ENCODE results near the gene WDR1. TPM values are rescaled to one million over a fixed set of nuclear protein-coding genes. Genes with fewer than 3 reads are reported as not detected.

The WDR1 gene
- total RNA-seq, 1 experiment from 2014 or later: 223 TPM

DNA sequence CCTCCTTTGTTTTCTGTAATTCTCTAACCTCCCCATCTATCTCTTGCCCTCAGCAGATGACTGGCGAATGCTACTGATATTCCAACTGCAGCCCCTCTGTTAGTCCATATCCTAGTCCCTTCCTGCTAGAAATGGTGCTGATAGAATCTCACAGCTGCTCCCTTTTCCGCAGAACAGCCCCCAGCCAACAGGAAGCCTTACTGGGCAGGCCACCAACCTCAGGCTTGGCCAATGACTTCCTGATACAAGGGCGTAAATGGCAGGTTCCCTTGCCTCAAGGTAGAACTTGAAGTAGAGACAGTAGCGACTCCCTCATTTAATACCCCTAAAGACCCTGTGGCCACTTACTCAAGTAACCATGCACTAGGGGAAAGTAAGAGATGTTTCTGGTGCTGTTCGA lies 68.6 kb downstream of the WDR1 start:
- no peaks in the 10 kb centered on the region for H4K20me1 ChIP-seq (ENCODE audit: insufficient read depth)
- ChIA-PET RAD21 (ENCODE audit: low non-redundant PET in 1 of 2, low total read pairs in 2 of 2, uncharacterized antibody in 2 of 2, unreplicated experiment in 2 of 2) (no interaction called here), CTCF (no interaction called here), POLR2A (no interaction called here)
- no peaks in the 10 kb centered on the region for H3K9me2 ChIP-seq (ENCODE audit: insufficient read depth)
- no TSS peak for BruUV-seq (replicated peaks)
- H3K27ac ChIP-seq (ENCODE audit: low read depth, low read length): no peak overlapping the region
- H3K27me3 ChIP-seq (ENCODE audit: insufficient read depth, low read length): no peaks in the 10 kb centered on the region
- intact Hi-C loops (cut with micrococcal nuclease): no loop called here
- TF ChIP-seq JUND (IDR thresholded peaks at IDR 0.05) (no peak), ZBTB33 (IDR thresholded peaks at IDR 0.05; ENCODE audit: extremely low read depth, insufficient replicate concordance, low read length) (no peak), POLR2A (IDR thresholded peaks at IDR 0.05; ENCODE audit: borderline replicate concordance, extremely low read depth, insufficient read depth, insufficient read length) (no peak), ATF3 (IDR thresholded peaks at IDR 0.05) (no peak), EGR1 (IDR thresholded peaks at IDR 0.05; ENCODE audit: low read depth) (no peak), CTCF (IDR thresholded peaks at IDR 0.05 in 2 of 3, conservative IDR thresholded peaks at IDR 0.05 in 1 of 3; ENCODE audit: borderline replicate concordance in 1 of 3, insufficient read depth in 1 of 3, low read depth in 2 of 3, low read length in 2 of 3) (no peak), YY1 (IDR thresholded peaks at IDR 0.05; ENCODE audit: extremely low read depth, insufficient replicate concordance, low read depth, low read length) (no peak), SRF (IDR thresholded peaks at IDR 0.05; ENCODE audit: low read depth) (no peak), TCF7L2 (IDR thresholded peaks at IDR 0.05; ENCODE audit: borderline replicate concordance, extremely low read depth, insufficient read depth, insufficient read length) (no peak)
- DNase-seq (ENCODE audit: low read depth, low spot score) (no peak), ATAC-seq (no peak)
- no peak overlapping the region for H3K9ac ChIP-seq (ENCODE audit: low read length)
- peaks cover 0 to 1% of the 10 kb centered on the region in 2 experiments; a peak in 2 of 4 replicates for H3K9me3 ChIP-seq (ENCODE audit: control insufficient read depth in 1 of 2, insufficient read depth in 1 of 2, low read depth in 1 of 2, low read length in 2 of 2)
- no peak overlapping the region for H3K4me2 ChIP-seq (ENCODE audit: low read length)
- no peak overlapping the region for H2AFZ ChIP-seq (ENCODE audit: low read depth, low read length, poor library complexity, severe bottlenecking)
- no peaks in the 10 kb centered on the region for H3K79me2 ChIP-seq (ENCODE audit: insufficient read depth, low read length)
- H3K36me3 ChIP-seq (ENCODE audit: control insufficient read depth in 1 of 2, insufficient read depth in 2 of 2, low read length in 2 of 2): no peaks in the 10 kb centered on the region
- H3K4me1 ChIP-seq (ENCODE audit: control insufficient read depth in 1 of 2, insufficient read depth in 2 of 2, low read length in 2 of 2): peaks cover 25 to 42% of the 10 kb centered on the region in 2 experiments
- H3K4me3 ChIP-seq (replicated peaks in 1 of 2; ENCODE audit: low read depth in 1 of 2, low read length in 2 of 2): no peak overlapping the region
